Stimulated activated naive B cell treated with anti-CD40 and anti-IgM and Interleukin-4, amounts not matched to agents 10 μg/mL and 1 μg/mL and 100 μg/mL, for 72 hours (primary cell): ENCODE data around the gene HS6ST3.

Source experiments
- ATAC-seq, 2 donors: fragments of 150-1000 bp; cut with Tn5 transposase; replicated peaks; 2 replicates each; pipeline ENCODE4 v1.10.0; 2021; ENCODE audit warnings: moderate library complexity in 1 of 2
- DNase-seq: peaks from one replicate; pipeline ENCODE4 v3.0.0; 2021
- H3K27ac Mint-ChIP-seq: one replicate; pipeline ENCODE4 v1.8.0; 2022; ENCODE audit warnings: mild to moderate bottlenecking, mixed read lengths
- H3K27me3 Mint-ChIP-seq, 2 donors: one replicate each; pipeline ENCODE4 v1.8.0; 2022; ENCODE audit warnings: mixed read lengths in 2 of 2
- H3K36me3 Mint-ChIP-seq, 2 donors: one replicate each; pipeline ENCODE4 v1.8.0; 2022; ENCODE audit warnings: mixed read lengths in 2 of 2, mild to moderate bottlenecking in 1 of 2
- H3K4me1 Mint-ChIP-seq, 2 donors: one replicate each; pipeline ENCODE4 v1.8.0; 2022; ENCODE audit warnings: mixed read lengths in 2 of 2, mild to moderate bottlenecking in 1 of 2
- H3K4me3 Mint-ChIP-seq, 2 donors: one replicate each; pipeline ENCODE4 v1.8.0; 2022; ENCODE audit warnings: mild to moderate bottlenecking in 2 of 2, mixed read lengths in 2 of 2, moderate library complexity in 1 of 2
- H3K9me3 Mint-ChIP-seq, 2 donors: one replicate each; pipeline ENCODE4 v1.8.0; 2022; ENCODE audit warnings: mixed read lengths in 2 of 2, mild to moderate bottlenecking in 1 of 2

HS6ST3 gene

DNA sequence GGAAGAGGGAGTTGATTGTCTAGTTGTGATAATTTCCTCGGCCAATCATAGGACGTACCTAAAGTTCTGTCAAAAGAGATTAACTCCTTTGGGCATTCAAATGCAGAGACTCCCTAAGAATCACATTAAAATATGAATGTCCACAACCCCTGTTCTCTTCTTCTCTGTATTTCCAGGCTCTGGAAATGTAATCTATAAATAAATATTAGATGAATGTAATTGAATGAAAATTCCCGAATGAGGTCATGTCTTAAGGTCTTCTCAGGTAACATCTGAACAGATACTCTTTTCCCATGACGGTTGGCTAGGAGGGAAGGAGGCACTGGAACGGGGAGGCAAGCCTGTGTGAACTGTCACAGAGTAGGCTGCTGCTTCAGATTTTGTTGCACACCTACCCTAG lies 759.2 kb downstream of the HS6ST3 start:
- H3K36me3 Mint-ChIP-seq = no peaks in the 10 kb centered on the region
- no peak overlapping the region for H3K4me3 Mint-ChIP-seq
- ATAC-seq = no peak
- H3K27ac Mint-ChIP-seq = no peak overlapping the region
- H3K4me1 Mint-ChIP-seq = no peaks in the 10 kb centered on the region
- DNase-seq = no peak
- peaks cover 5 to 11% of the 10 kb centered on the region in 2 donors for H3K9me3 Mint-ChIP-seq
- H3K27me3 Mint-ChIP-seq = no peaks in the 10 kb centered on the region

GRCh38 chr13:96850538-96851145 lies 760.7 kb downstream of the HS6ST3 start:
- no peak overlapping the region for H3K27ac Mint-ChIP-seq
- no peaks in the 10 kb centered on the region for H3K27me3 Mint-ChIP-seq
- H3K36me3 Mint-ChIP-seq = no peaks in the 10 kb centered on the region
- ATAC-seq (no peak), DNase-seq (no peak)
- peaks cover 5 to 11% of the 10 kb centered on the region in 2 donors for H3K9me3 Mint-ChIP-seq
- H3K4me3 Mint-ChIP-seq = no peak overlapping the region
- H3K4me1 Mint-ChIP-seq = no peaks in the 10 kb centered on the region

- no peak for ATAC-seq
Observed at GRCh38 chr13:96851856-96852445, 762.0 kb downstream of the HS6ST3 start.

GRCh38 chr13:96858133-96858826 lies 768.4 kb downstream of the HS6ST3 start:
- no peak for ATAC-seq
- H3K9me3 Mint-ChIP-seq = peaks cover 0 to 5% of the 10 kb centered on the region in 2 donors

More at GRCh38 chr13:96851856-96852445, 762.0 kb downstream of the HS6ST3 start:
- no peaks in the 10 kb centered on the region for H3K4me1 Mint-ChIP-seq
- no peak for DNase-seq
- no peak overlapping the region for H3K27ac Mint-ChIP-seq
- peaks cover 5 to 11% of the 10 kb centered on the region in 2 donors for H3K9me3 Mint-ChIP-seq
- no peaks in the 10 kb centered on the region for H3K36me3 Mint-ChIP-seq
- H3K4me3 Mint-ChIP-seq = no peak overlapping the region
- H3K27me3 Mint-ChIP-seq = no peaks in the 10 kb centered on the region

DNA sequence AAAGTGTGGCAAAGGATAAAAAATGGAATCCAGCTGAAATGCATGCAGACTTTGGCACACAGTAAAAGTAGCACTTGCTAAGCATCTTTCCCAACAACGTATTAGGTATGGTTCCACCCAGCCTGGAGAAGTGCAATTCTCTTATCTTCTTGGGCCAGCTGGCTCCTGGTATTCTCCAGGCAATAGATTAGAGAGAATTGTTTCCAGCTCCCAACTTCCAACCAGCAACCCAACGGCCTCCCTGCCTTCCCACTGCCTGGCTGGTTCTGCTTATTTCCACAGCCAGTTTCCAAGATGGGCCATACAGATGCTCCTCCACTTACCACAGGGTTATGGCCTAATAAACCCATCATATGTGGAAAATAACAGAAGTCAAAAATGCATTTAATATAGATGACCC lies 771.0 kb downstream of the HS6ST3 start:
- no peak for ATAC-seq
- no peak for DNase-seq
- H3K4me3 Mint-ChIP-seq = no peak overlapping the region
- H3K27me3 Mint-ChIP-seq = no peaks in the 10 kb centered on the region
- no peaks in the 10 kb centered on the region for H3K4me1 Mint-ChIP-seq
- H3K36me3 Mint-ChIP-seq = no peaks in the 10 kb centered on the region
- no peak overlapping the region for H3K27ac Mint-ChIP-seq
- peaks cover 0 to 1% of the 10 kb centered on the region in 2 donors for H3K9me3 Mint-ChIP-seq

More at GRCh38 chr13:96858133-96858826, 768.4 kb downstream of the HS6ST3 start:
- Mint-ChIP-seq H3K27ac (no peak overlapping the region), H3K4me1 (no peaks in the 10 kb centered on the region), H3K27me3 (no peaks in the 10 kb centered on the region), H3K4me3 (no peak overlapping the region), H3K36me3 (no peaks in the 10 kb centered on the region)
- DNase-seq = no peak

DNA sequence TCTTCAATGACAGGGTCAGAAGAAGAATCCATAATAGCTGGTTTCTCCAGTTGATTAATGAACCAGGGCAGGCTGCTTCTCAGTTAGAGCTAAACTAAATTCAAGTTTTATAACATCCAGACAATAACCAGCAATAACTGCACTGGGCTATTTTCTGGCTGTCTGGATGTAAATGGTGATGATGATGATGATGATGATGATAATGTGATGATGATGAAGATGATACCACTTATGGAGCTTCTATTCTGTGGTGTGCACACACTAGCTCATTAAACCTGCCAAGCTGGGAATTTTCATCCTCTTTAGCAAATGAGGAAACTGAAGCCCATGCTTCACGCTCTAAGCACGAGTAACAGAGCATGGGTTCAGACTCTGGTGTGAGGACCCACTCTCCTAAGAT lies 772.2 kb downstream of the HS6ST3 start:
- ATAC-seq (no peak), DNase-seq (no peak)
- H3K27ac Mint-ChIP-seq = no peak overlapping the region
- H3K36me3 Mint-ChIP-seq = no peaks in the 10 kb centered on the region
- H3K9me3 Mint-ChIP-seq = no peaks in the 10 kb centered on the region
- no peak overlapping the region for H3K4me3 Mint-ChIP-seq
- H3K27me3 Mint-ChIP-seq = no peaks in the 10 kb centered on the region
- no peaks in the 10 kb centered on the region for H3K4me1 Mint-ChIP-seq

DNA sequence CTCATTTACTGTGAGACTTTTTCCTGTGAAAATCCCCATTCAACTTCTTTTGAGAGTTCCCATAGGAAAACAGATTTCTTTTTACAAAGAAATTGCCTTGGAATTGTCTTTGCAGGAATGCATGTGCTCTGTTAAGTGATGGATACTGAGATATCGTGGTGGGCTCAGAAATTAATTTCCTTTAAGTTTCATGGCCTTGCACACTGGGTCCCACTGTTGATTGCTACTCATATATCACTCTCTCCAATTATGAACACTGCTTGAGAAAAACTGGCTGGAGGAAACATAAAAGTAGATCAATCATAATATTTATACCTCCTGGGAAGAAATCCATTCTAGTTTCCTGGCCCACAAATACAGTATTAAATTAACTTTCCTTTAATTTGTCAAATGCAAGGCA lies 773.1 kb downstream of the HS6ST3 start:
- Mint-ChIP-seq H3K4me1 (no peaks in the 10 kb centered on the region), H3K36me3 (no peaks in the 10 kb centered on the region), H3K4me3 (no peak overlapping the region), H3K27ac (no peak overlapping the region), H3K9me3 (no peaks in the 10 kb centered on the region), H3K27me3 (no peaks in the 10 kb centered on the region)
- DNase-seq (no peak), ATAC-seq (no peak)

GRCh38 chr13:96871469-96871868 lies 781.6 kb downstream of the HS6ST3 start:
- DNase-seq = no peak
- no peaks in the 10 kb centered on the region for H3K36me3 Mint-ChIP-seq
- H3K27ac Mint-ChIP-seq = no peak overlapping the region
- ATAC-seq = no peak
- peaks cover 0 to 10% of the 10 kb centered on the region in 2 donors for H3K9me3 Mint-ChIP-seq
- no peaks in the 10 kb centered on the region for H3K27me3 Mint-ChIP-seq
- no peak overlapping the region for H3K4me3 Mint-ChIP-seq
- H3K4me1 Mint-ChIP-seq = no peaks in the 10 kb centered on the region

DNA sequence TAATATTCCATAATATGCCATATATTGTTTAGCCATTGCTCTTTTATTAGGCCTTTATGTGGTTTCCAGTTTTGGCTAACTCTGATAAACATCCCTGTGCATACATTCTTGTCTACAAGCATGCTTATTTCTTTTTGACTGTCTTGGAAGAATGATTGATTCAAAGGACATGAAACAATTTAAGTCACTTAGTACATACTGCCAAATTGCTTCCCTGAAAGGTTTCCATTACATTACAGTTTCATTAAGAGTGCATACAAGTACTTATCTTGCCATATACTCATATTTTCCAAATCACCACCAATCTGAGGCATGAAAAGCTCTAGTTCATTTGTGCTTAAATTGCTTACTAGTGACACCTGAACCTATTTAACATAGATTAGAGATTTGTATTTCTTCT lies 790.5 kb downstream of the HS6ST3 start:
- Mint-ChIP-seq H3K4me1 (no peaks in the 10 kb centered on the region), H3K36me3 (no peaks in the 10 kb centered on the region), H3K27ac (no peak overlapping the region), H3K27me3 (no peaks in the 10 kb centered on the region), H3K4me3 (no peak overlapping the region), H3K9me3 (peaks cover 7 to 13% of the 10 kb centered on the region in 2 donors)
- DNase-seq (no peak), ATAC-seq (no peak)
